GM20431 (cell line): Measurements from ENCODE around the gene DOK7.

Source experiments
- in situ Hi-C: fragments of 300-500 bp; cut with MseI, MboI; formaldehyde crosslinking; loops from one replicate; pipeline ENCODE4 v1.15.0; 2020; ENCODE audit warnings: low sequenced_read_pairs; ENCODE audit not compliant: unreplicated experiment

DOK7 gene

DNA sequence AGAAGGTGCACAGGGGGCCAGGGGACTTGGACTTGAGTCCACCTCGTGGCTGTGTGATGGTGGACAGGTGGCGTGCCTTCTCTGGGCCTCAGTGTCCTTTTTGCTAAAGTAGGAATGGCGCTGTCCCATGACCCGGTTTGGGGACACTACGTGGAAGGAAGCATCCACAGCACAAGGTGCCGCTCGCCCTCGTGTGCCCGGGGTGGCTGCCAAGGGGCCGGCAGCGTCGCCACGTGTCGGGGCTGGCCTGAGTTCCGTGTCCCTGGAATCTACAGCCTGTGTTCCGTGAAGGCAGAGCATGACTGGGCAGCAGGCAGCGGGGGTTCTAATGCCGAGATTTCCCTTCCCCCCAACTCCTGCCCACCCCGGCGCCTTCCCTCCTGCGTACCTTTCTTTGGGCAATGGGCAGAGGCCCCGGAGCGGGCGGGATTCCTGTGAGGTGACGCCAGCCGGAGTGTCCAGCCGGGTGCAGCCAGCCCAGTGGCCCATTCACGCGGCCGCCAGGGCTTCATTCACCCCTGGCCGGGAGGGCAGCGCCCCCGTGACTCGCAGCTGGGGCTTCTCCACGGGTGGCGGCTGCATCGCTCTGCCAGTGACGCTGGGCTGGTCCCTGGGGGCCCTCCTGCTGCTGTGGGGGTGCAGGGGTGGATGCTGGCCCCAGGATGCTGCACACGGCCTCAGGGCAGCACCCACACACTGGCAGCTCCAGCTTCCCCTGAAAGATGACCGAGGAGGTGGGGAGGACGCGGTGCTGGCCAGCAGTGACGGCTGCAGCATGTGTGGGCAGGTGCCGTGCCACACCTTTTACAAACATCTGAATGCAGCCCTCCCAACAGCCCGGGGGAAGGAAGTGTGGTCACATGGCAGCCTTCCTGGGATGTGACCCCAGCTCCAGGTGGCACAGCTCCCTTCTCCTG lies 21.2 kb downstream of the DOK7 start:
- in situ Hi-C loops: no loop called here

- in situ Hi-C loops: no loop called here
These were observed 22.1 kb downstream of the DOK7 start for GRCh38 chr4:3485011-3485791.

DNA sequence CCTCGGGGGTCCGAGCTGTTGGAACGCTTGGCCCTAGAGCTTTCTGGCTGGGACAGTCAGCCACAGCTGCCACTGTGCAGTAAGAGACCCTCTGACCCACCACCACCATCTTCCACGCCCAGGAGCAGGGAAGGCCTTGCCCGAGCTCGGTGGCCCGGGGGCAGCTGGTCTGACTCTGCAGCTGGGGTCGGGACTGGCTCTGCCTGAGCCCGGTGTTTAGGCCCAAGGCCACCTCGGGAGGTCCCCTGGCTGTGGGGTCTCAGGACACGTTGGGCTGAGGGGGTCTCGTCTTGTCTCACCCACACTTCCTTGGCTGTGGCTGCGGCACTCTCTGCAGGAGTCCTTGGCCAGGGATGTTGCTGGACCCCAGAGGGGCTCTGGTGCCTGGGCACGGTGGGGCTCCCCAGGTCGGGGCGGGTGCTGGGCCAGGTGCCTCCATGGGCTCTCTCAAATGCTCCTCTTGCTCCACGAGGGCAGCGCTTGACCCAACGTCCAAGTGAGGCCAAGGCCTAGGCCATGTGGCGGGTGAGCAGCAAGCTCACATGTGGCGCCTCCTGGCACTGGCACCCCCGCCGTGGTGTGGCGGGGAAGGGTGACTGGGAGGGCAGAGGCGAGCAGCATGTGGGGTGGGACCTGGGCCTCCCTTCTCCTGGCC lies 22.9 kb downstream of the DOK7 start:
- in situ Hi-C loops: no loop called here

DNA sequence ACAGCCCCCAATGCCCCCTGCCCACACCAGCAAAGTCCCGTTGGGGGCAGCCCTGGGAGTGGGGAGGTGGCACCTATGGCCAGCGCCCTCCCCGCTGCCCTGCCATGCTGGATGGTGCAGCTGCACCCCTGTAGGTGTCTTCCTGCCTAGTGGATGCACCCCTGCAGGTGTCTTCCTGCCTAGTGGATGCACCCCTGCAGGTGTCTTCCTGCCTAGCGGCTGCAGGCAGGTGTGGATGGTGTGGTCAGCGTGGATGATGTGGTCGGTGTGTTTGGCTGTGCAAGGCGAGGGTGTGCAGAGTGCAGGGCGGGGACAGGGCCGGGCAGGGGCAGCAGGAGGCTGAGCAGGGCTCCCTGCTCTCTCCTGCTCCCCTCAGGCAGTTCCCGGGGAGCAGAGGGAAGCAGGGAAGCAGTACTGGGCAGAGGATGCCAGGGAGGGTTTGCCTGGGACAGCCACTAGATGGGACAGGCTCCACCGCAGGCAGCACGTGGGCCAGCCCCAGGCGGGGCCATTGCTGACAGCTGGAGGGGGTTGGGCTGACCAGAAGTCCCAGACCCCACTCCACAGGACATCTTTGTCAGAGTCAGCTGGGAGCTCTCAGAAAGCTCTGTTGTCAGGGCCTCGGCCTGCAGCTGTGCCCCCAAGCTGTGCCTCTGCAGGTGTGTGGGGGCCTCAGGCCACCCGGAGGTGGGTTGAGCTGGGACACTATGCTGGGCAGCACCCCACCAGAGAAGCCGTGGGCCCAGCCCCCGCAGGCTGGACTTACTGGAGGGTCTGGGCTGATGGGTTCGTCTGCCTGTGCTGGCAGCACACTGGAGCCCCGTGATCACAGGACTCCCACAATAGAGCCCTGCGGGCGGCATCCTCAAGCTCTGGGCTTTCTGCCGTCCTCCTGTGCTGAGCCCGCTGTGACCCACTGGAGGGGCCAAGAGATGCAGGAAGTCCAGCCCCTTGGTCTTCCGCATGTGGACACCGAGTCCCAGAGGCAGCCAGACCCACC lies 23.7 kb downstream of the DOK7 start:
- in situ Hi-C loops: no loop called here

GRCh38 chr4:3487861-3488260 lies 24.8 kb downstream of the DOK7 start:
- in situ Hi-C loops: no loop called here

GRCh38 chr4:3488820-3489219 lies 25.7 kb downstream of the DOK7 start:
- in situ Hi-C loops: no loop called here

DNA sequence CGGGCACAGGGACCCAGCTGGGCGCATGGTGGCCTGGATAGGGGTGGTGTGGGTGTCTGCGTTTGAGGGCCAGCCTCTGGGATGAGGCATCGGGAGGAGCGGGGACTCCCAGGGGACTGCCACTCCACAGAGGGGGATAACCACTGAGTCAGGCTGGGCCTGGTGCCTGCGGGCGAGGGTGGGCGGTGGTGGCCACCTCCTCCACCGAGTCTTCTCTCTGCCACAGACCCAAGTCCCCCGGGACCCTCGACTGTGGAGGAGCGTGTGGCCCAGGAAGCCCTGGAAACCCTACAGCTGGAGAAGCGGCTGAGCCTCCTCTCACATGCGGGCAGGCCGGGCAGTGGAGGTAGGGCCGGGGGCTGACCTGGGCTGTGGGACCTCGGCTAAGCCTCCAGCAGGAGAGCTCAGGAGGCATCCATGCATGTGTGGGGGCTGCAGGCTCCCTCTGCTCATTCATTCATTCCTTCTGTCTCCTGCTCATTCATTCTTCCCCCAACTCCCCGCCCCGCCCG lies 26.4 kb downstream of the DOK7 start:
- in situ Hi-C loops: no loop called here

DNA sequence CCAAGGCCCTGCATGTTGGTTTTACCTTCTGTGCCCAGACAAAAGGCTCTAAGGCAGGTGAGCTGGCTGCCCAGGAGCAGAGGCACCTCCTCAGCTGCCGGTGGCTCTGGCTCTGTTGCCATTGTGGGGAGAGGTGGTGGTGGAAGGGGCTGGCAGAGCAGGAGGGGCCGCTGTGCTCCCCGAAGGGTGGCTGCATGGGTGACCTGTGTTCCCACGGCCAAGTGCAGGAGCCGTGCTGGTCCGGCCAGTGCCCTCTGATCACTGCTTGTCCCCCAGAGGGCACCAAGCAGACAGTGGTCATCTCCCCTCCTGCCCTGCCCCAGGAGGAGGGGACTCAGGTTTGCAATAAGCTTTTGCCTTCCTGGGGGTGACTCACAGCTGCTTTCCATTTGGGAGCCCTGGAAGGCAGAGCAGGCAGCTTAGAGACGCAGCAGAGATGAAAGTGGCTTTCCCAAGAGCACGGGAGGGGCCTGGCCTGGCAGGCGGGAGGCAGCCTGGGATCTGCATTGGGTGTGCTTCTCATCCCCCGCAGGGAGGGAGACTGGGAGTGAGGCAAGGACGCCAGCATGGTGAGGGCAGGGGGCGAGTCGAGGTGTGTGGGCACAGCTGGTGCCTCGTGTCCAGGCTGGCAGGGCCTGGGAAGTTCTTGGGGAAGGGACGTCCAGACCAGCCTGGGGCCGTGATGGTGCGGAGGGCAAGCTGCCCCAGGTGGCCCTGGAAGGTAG lies 28.7 kb downstream of the DOK7 start:
- in situ Hi-C loops: no loop called here

DNA sequence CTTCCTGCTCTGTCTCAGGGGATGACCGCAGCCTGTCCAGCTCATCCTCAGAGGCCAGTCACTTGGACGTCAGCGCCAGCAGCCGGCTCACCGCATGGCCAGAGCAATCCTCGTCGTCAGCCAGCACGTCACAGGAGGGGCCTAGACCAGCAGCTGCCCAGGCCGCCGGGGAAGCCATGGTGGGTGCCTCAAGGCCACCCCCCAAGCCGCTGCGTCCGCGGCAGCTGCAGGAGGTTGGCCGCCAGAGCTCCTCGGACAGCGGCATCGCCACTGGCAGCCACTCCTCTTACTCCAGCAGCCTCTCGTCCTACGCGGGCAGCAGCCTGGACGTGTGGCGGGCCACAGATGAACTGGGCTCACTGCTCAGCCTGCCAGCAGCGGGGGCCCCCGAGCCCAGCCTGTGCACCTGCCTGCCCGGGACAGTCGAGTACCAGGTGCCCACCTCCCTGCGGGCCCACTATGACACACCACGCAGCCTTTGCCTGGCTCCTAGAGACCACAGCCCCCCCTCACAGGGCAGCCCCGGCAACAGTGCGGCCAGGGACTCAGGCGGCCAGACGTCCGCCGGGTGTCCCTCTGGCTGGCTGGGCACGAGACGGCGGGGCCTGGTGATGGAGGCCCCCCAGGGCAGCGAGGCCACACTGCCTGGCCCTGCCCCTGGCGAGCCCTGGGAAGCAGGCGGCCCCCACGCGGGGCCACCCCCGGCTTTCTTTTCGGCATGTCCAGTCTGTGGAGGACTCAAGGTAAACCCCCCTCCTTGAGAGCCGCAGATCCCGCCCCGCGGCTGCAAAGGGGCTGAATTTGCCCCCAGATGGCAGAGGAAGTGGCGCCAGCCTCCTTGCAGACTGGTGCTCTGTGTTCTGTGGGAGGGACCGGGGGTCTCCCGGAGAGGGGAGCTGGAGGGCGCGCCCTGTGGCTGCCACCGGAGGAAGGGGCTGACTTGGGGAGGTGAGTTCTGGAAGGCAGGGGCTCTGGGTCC lies 29.9 kb downstream of the DOK7 start:
- in situ Hi-C loops: no loop called here

DNA sequence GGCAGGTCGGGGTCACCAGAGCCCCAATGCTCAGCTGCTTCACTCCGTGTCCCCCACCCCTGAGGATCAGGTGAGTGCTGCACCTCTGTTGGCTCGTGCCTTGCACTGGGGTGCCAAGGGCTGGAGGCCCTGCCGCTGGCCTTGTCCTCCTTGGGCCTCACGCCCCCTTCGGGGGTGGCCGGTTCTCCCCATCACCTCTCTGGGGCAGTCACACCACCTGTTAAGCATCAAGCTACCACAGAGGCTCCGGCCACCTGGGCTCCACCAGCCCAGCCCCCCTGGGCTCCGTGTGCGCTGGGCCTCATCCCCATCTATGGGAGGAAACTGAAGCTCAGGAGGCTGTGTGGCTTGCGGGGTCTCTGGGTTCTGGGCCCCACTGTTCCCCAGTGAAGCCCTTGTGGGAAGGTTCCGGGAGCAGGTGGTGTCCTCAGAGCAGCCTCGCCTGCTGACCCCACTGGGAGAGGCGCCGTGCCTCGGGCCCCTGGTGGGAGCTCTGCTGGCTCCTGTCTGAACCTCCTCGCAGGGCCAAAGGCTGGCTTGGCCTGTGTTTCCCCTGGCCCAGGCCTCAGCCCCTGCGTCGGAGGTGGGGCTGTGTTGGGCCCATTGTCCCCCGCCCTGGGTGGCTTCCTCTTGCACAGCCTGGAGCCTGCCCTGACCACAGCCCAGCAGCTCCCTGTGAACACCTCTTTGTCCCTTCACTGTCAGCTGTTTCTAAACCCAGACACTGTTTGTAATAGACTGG lies 30.8 kb downstream of the DOK7 start:
- in situ Hi-C loops: no loop called here

DNA sequence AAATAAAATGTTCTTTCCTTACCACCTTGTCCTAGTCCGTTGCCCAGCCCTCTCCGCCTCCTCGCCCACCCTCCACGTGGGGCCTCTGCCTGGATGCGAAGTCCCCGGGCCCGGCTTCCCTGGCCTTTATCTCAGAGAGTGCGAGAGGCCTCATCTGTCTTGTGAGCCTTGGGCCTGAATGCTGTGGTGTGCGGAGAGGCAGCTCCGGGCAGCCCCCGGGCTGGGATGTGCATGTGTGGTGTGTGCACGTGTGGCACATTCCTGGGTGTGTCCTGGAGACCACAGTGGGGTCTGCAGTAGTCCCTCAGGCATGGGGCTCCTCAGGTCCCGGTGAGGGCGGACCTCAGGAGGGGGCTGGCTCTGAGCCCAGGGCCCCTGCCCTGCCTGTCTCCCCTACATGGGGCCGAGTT lies 31.4 kb downstream of the DOK7 start:
- in situ Hi-C loops: no loop called here

- in situ Hi-C loops: no loop called here
These were observed 32.3 kb downstream of the DOK7 start for GRCh38 chr4:3495204-3495975.

- in situ Hi-C loops: no loop called here
These were observed 32.9 kb downstream of the DOK7 start for GRCh38 chr4:3496021-3496420.

- in situ Hi-C loops: no loop called here
These were observed 34.0 kb downstream of the DOK7 start for GRCh38 chr4:3497095-3497494.

DNA sequence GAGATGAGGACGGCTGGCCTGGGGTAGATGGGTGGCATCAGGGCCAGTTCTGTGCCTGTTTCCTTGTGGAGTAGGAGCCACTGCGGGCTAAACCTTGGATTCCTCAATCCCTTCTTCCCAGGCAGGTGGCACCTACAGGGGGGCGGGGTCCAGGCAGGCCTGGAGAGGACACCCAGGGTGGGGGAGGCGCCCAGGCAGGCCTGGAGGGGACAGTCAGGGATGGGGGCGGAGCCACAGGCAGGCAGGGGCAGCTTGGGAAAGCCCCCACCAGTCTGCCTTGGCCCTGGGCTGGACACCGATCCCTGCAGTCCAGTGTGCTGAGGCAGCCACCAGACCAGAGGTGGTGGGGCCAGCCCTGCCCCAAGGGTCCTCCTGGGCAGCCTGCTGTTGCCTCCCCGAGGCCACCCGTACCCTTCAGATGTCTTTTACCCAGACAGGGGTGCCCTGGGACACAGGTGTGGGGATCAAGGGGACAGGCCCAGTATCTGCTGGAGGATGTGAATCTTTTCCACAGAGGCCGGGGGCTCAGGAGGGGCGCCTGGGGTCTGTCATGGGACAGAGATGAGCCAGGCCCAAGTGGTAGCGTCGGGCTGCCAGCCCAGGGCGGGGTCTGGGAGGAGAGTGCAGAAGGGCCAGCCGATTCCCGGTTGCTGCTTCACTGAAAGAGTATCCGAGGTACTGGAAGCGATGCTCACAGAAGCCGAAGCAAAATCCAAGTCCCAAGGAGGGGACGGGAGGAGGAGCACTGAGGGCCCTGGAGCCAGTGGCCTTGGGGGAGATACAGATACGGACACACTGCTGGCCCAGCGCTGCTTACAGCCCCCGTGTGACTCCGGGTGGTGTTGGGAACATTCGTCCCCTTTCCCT lies 34.6 kb downstream of the DOK7 start:
- in situ Hi-C loops: no loop called here
